Measurements from ENCODE around the gene SAA2. TPM values are rescaled to one million over a fixed set of nuclear protein-coding genes. Genes with fewer than 3 reads are reported as not detected.

SAA2 gene
- total RNA-seq (2014; rRNA removed; shearing (Covaris generic); ENCODE audit: low replicate concordance) = not detected in 2 replicates

GRCh38 chr11:18248561-18248960, at the start of gene SAA2:
Gene SAA2, minus strand, starts transcription at chr11:18248668. Its CDS starts 657 bp downstream, at chr11:18248011.
- Histone ChIP-seq H2AFZ (ENCODE audit: low read length) (no peak within 1 kb of the TSS), H3K4me3 (ENCODE audit: low read length) (no peak within 1 kb of the TSS), H3K4me2 (ENCODE audit: low read depth, low read length, poor library complexity, severe bottlenecking) (no peak within 1 kb of the TSS), H3K9me3 (ENCODE audit: low read length) (no peaks in the 10 kb centered on the region), H3K36me3 (ENCODE audit: insufficient read depth, low read length) (no peaks in the 10 kb centered on the region), H3K27ac (ENCODE audit: low read length) (no peak within 1 kb of the TSS), H3K9me2 (replicated peaks; ENCODE audit: insufficient read depth, low read length) (no peaks in the 10 kb centered on the region), H3K9ac (ENCODE audit: low read length) (no peak within 1 kb of the TSS), H3K79me2 (ENCODE audit: low read length) (no peaks in the 10 kb centered on the region), H3K4me1 (ENCODE audit: low read length) (no peaks in the 10 kb centered on the region; the same call in 1 of the 2 replicates), H3K27me3 (ENCODE audit: low read length) (no peaks in the 10 kb centered on the region), H4K20me1 (ENCODE audit: insufficient read depth, low read depth, low read length) (no peaks in the 10 kb centered on the region)
- no peak for DNase-seq

- Histone ChIP-seq H3K79me2 (ENCODE audit: low read length) (peaks cover 30% of the 10 kb centered on the region), H3K27me3 (ENCODE audit: low read length) (no peaks in the 10 kb centered on the region), H4K20me1 (ENCODE audit: insufficient read depth, low read depth, low read length) (no peaks in the 10 kb centered on the region), H3K4me3 (ENCODE audit: low read length) (no peak overlapping the region), H3K4me2 (ENCODE audit: low read depth, low read length, poor library complexity, severe bottlenecking) (no peak overlapping the region), H2AFZ (ENCODE audit: low read length) (no peak overlapping the region), H3K9me2 (replicated peaks; ENCODE audit: insufficient read depth, low read length) (no peaks in the 10 kb centered on the region), H3K9ac (ENCODE audit: low read length) (no peak overlapping the region), H3K36me3 (ENCODE audit: insufficient read depth, low read length) (peaks cover 85% of the 10 kb centered on the region), H3K27ac (ENCODE audit: low read length) (no peak overlapping the region), H3K4me1 (ENCODE audit: low read length) (no peaks in the 10 kb centered on the region), H3K9me3 (ENCODE audit: low read length) (no peaks in the 10 kb centered on the region)
- DNase-seq = no peak
Observed at GRCh38 chr11:18295316-18295715, 46.8 kb upstream of the SAA2 start.

- no peaks in the 10 kb centered on the region for H3K4me1 ChIP-seq (ENCODE audit: low read length)
Observed at GRCh38 chr11:18294862-18295261, 46.4 kb upstream of the SAA2 start.

GRCh38 chr11:18288911-18289310, 40.4 kb upstream of the SAA2 start:
- no peak for DNase-seq
- H3K9me3 ChIP-seq (ENCODE audit: low read length) = no peaks in the 10 kb centered on the region
- H2AFZ ChIP-seq (ENCODE audit: low read length) = no peak overlapping the region
- H3K4me2 ChIP-seq (ENCODE audit: low read depth, low read length, poor library complexity, severe bottlenecking) = no peak overlapping the region
- no peaks in the 10 kb centered on the region for H4K20me1 ChIP-seq (ENCODE audit: insufficient read depth, low read depth, low read length)
- H3K9me2 ChIP-seq (replicated peaks; ENCODE audit: insufficient read depth, low read length) = no peaks in the 10 kb centered on the region
- H3K36me3 ChIP-seq (ENCODE audit: insufficient read depth, low read length) = peaks cover 69% of the 10 kb centered on the region
- no peak overlapping the region for H3K27ac ChIP-seq (ENCODE audit: low read length)
- no peak overlapping the region for H3K4me3 ChIP-seq (ENCODE audit: low read length)
- peaks cover 16% of the 10 kb centered on the region for H3K79me2 ChIP-seq (ENCODE audit: low read length)
- H3K9ac ChIP-seq (ENCODE audit: low read length) = no peak overlapping the region
- no peaks in the 10 kb centered on the region for H3K4me1 ChIP-seq (ENCODE audit: low read length)
- no peaks in the 10 kb centered on the region for H3K27me3 ChIP-seq (ENCODE audit: low read length)

More at GRCh38 chr11:18294862-18295261, 46.4 kb upstream of the SAA2 start:
- Histone ChIP-seq H4K20me1 (ENCODE audit: insufficient read depth, low read depth, low read length) (no peaks in the 10 kb centered on the region), H3K27me3 (ENCODE audit: low read length) (no peaks in the 10 kb centered on the region), H3K4me3 (ENCODE audit: low read length) (no peak overlapping the region), H3K4me2 (ENCODE audit: low read depth, low read length, poor library complexity, severe bottlenecking) (no peak overlapping the region), H2AFZ (ENCODE audit: low read length) (no peak overlapping the region), H3K9me3 (ENCODE audit: low read length) (no peaks in the 10 kb centered on the region), H3K79me2 (ENCODE audit: low read length) (peaks cover 34% of the 10 kb centered on the region), H3K27ac (ENCODE audit: low read length) (no peak overlapping the region), H3K9me2 (replicated peaks; ENCODE audit: insufficient read depth, low read length) (no peaks in the 10 kb centered on the region), H3K36me3 (ENCODE audit: insufficient read depth, low read length) (peaks cover 86% of the 10 kb centered on the region), H3K9ac (ENCODE audit: low read length) (no peak overlapping the region)
- no peak for DNase-seq

- peaks cover 63% of the 10 kb centered on the region for H3K36me3 ChIP-seq (ENCODE audit: insufficient read depth, low read length)
Observed at GRCh38 chr11:18285841-18286240, 37.4 kb upstream of the SAA2 start.

GRCh38 chr11:18282626-18283025, 34.2 kb upstream of the SAA2 start:
- Histone ChIP-seq H3K36me3 (ENCODE audit: insufficient read depth, low read length) (peaks cover 67% of the 10 kb centered on the region), H3K9me2 (replicated peaks; ENCODE audit: insufficient read depth, low read length) (no peaks in the 10 kb centered on the region), H3K9me3 (ENCODE audit: low read length) (no peaks in the 10 kb centered on the region), H3K27ac (ENCODE audit: low read length) (no peak overlapping the region), H3K4me1 (ENCODE audit: low read length) (peaks cover 5% of the 10 kb centered on the region), H3K4me2 (ENCODE audit: low read depth, low read length, poor library complexity, severe bottlenecking) (no peak overlapping the region), H3K27me3 (ENCODE audit: low read length) (no peaks in the 10 kb centered on the region), H3K9ac (ENCODE audit: low read length) (no peak overlapping the region), H2AFZ (ENCODE audit: low read length) (no peak overlapping the region), H3K4me3 (ENCODE audit: low read length) (no peak overlapping the region), H4K20me1 (ENCODE audit: insufficient read depth, low read depth, low read length) (no peaks in the 10 kb centered on the region), H3K79me2 (ENCODE audit: low read length) (peaks cover under 1% of the 10 kb centered on the region)
- DNase-seq = no peak

More at GRCh38 chr11:18285841-18286240, 37.4 kb upstream of the SAA2 start:
- no peak overlapping the region for H3K4me2 ChIP-seq (ENCODE audit: low read depth, low read length, poor library complexity, severe bottlenecking)
- H3K27me3 ChIP-seq (ENCODE audit: low read length) = no peaks in the 10 kb centered on the region
- no peak overlapping the region for H3K4me3 ChIP-seq (ENCODE audit: low read length)
- peaks cover 2% of the 10 kb centered on the region for H3K4me1 ChIP-seq (ENCODE audit: low read length)
- no peaks in the 10 kb centered on the region for H3K9me2 ChIP-seq (replicated peaks; ENCODE audit: insufficient read depth, low read length)
- H2AFZ ChIP-seq (ENCODE audit: low read length) = no peak overlapping the region
- H3K9me3 ChIP-seq (ENCODE audit: low read length) = no peaks in the 10 kb centered on the region
- H3K79me2 ChIP-seq (ENCODE audit: low read length) = peaks cover 8% of the 10 kb centered on the region
- no peak overlapping the region for H3K27ac ChIP-seq (ENCODE audit: low read length)
- no peak overlapping the region for H3K9ac ChIP-seq (ENCODE audit: low read length)
- H4K20me1 ChIP-seq (ENCODE audit: insufficient read depth, low read depth, low read length) = no peaks in the 10 kb centered on the region
- DNase-seq = no peak

GRCh38 chr11:18280438-18281045, 32.1 kb upstream of the SAA2 start:
- no peak overlapping the region for H3K4me2 ChIP-seq (ENCODE audit: low read depth, low read length, poor library complexity, severe bottlenecking)
- H3K79me2 ChIP-seq (ENCODE audit: low read length) = no peaks in the 10 kb centered on the region; the same call in 1 of the 2 replicates
- peaks cover 61% of the 10 kb centered on the region for H3K36me3 ChIP-seq (ENCODE audit: insufficient read depth, low read length)
- H2AFZ ChIP-seq (ENCODE audit: low read length) = no peak overlapping the region
- peaks cover 5% of the 10 kb centered on the region for H3K4me1 ChIP-seq (ENCODE audit: low read length)
- peak; percentile 49 for DNase-seq
- no peak overlapping the region for H3K4me3 ChIP-seq (ENCODE audit: low read length)
- no peak overlapping the region for H3K9ac ChIP-seq (ENCODE audit: low read length)
- no peaks in the 10 kb centered on the region for H3K9me3 ChIP-seq (ENCODE audit: low read length)
- no peak overlapping the region for H3K27ac ChIP-seq (ENCODE audit: low read length)
- H4K20me1 ChIP-seq (ENCODE audit: insufficient read depth, low read depth, low read length) = no peaks in the 10 kb centered on the region
- no peaks in the 10 kb centered on the region for H3K27me3 ChIP-seq (ENCODE audit: low read length)
- no peaks in the 10 kb centered on the region for H3K9me2 ChIP-seq (replicated peaks; ENCODE audit: insufficient read depth, low read length)

GRCh38 chr11:18277565-18278271, 29.2 kb upstream of the SAA2 start:
- no peak overlapping the region for H3K9ac ChIP-seq (ENCODE audit: low read length)
- H3K79me2 ChIP-seq (ENCODE audit: low read length) = no peaks in the 10 kb centered on the region
- peaks cover 5% of the 10 kb centered on the region for H3K4me1 ChIP-seq (ENCODE audit: low read length)
- H3K36me3 ChIP-seq (ENCODE audit: insufficient read depth, low read length) = peaks cover 37% of the 10 kb centered on the region
- H3K4me3 ChIP-seq (ENCODE audit: low read length) = no peak overlapping the region
- no peak overlapping the region for H3K27ac ChIP-seq (ENCODE audit: low read length)
- no peak overlapping the region for H3K4me2 ChIP-seq (ENCODE audit: low read depth, low read length, poor library complexity, severe bottlenecking)
- no peaks in the 10 kb centered on the region for H3K9me3 ChIP-seq (ENCODE audit: low read length)
- no peaks in the 10 kb centered on the region for H4K20me1 ChIP-seq (ENCODE audit: insufficient read depth, low read depth, low read length)
- H2AFZ ChIP-seq (ENCODE audit: low read length) = no peak overlapping the region
- DNase-seq = no peak
- no peaks in the 10 kb centered on the region for H3K9me2 ChIP-seq (replicated peaks; ENCODE audit: insufficient read depth, low read length)
- no peaks in the 10 kb centered on the region for H3K27me3 ChIP-seq (ENCODE audit: low read length)

All from Karpas-422 (cell line).